GM21786 (cell line): Measurements from ENCODE around the gene CRKL.

Experiments used
- ATAC-seq: cut with Tn5 transposase; IDR thresholded peaks from one replicate; pipeline ENCODE4 v1.9.1; 2021; ENCODE audit not compliant: unreplicated experiment

CRKL gene

DNA sequence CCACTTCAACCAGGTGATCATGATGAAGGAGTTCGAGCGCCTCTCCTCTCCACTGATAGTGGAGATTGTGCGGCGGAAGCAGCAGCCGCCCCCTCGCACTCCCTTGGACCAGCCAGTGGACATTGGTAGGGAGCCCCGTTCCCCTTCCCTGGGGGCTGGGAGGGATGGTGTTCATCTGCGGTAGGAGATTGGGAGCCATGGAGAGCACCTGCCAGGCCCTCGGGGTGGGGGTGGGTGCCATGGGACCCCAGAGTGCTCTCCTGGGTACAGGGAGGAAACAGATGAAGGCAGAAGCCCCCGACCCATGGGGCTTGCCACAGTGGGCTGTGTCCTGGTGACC is 77.7 kb downstream of the CRKL start:
- ATAC-seq: no peak

DNA sequence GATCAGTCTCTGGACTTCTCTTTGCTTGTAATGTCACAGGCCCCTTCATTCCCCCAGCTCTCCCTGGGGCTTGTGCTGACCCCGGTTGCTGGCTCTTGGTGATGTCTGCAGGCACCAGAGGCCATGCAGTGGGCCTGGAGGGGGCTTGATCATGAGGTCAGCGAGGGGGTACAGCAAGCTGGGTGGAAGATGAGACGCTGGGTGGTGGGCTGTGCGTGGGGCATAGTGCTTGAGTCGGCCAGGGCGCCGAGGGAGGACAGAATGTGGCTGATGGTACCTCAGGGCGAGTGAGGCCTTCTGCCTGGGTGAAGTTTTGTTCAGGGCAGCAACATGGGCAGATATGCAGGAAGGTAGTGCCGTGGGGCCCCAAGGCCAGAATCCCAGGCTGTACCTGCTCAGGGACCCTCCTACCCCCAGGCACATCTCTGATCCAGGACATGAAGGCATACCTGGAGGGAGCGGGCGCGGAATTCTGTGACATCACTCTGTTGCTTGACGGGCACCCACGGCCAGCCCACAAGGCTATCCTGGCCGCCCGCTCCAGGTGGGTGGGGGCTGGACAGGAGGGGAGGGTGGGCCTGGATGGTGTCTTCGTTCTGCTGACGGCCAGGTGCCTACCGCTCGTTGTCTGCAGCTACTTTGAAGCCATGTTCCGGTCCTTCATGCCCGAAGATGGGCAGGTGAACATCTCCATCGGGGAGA is 78.3 kb downstream of the CRKL start:
- ATAC-seq: no peak

DNA sequence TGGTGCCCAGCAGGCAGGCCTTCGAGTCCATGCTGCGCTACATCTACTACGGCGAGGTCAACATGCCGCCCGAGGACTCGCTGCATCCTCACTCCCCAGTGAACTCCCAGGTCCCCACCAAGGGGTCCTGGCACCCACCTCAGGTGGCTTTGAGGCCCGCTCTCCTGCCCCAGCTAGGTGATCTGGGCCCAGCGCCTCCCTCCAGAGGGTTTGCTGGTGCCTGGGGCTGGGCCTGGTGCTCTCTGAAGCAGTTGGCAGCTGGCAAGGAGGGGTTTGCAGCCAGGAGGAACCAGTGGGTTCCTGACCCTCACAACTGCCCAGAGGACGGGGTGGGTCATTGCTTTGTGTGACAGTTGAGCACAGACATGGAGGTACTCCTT is 78.8 kb downstream of the CRKL start:
- ATAC-seq: no peak

DNA sequence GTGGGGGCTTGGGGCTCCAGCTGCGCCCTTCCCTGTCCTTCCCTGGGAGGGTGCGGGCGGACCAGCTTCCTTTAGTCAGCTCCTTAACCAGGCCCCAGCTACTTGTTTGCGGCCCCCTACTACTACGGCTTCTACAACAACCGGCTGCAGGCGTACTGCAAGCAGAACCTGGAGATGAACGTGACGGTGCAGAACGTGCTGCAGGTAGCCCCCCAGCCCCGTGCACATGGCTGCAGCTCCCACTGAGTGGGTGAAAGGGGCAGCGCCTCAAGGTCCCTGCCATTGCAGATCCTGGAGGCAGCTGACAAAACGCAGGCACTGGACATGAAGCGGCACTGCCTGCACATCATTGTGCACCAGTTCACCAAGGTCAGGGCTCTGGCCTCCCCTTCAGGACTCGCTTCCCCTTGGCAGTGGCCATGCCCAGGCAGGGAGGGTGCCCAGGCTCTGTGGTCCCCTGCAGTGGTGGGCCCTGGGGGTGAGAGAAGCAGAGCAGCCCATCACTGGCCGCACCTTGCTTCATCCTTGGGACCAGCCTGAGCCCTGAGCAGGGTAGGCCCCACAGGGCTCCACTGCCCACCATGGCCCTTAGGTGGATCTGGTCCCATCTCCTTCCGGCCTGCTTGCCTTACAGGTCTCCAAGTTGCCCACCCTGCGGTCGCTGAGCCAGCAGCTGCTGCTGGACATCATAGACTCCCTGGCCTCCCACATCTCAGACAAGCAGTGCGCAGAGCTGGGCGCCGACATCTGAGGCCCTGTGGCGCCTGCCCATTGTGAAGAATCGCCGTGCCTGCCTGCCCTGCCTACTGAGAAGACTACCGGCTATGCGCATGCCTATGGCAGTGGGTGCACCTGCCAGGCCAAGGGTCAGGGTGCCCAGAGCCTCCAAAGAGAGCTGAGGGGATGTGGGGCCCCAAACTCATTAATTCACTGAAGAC is 79.7 kb downstream of the CRKL start:
- no peak for ATAC-seq

DNA sequence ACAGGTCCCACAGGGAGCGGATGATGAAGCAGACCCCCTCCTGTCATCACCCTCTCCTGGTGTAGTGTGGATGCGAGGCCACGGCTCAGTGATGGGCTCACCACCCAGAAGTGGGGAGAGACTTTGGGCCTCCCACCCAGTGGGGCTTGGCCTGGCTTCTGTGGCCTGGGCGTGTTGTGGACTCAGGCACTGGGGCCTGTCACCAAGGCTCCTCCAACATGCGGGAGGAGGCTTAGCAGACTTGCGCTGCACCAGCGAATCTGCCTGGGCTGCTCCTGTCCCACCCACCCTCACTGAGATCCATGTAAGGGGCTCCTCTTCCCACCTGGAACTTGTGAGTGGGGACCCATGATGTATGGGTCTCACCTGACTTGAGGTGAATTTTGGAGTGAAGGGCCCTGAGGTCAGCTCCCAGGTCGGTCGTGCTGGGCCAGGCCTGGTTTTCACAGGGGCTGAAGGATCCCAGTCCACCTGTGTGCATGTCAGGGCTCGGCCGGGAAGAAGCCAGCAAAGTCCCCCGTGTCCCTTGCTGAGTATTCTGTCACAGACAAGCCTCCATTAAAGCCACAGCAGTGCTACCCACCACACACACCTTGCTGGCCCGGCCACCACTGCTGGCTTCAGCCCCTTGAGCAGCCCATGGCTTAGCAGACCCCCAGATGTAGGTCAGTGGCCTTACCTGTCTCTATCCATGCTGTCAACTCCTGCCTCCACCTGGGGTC is 80.5 kb downstream of the CRKL start:
- ATAC-seq: no peak

DNA sequence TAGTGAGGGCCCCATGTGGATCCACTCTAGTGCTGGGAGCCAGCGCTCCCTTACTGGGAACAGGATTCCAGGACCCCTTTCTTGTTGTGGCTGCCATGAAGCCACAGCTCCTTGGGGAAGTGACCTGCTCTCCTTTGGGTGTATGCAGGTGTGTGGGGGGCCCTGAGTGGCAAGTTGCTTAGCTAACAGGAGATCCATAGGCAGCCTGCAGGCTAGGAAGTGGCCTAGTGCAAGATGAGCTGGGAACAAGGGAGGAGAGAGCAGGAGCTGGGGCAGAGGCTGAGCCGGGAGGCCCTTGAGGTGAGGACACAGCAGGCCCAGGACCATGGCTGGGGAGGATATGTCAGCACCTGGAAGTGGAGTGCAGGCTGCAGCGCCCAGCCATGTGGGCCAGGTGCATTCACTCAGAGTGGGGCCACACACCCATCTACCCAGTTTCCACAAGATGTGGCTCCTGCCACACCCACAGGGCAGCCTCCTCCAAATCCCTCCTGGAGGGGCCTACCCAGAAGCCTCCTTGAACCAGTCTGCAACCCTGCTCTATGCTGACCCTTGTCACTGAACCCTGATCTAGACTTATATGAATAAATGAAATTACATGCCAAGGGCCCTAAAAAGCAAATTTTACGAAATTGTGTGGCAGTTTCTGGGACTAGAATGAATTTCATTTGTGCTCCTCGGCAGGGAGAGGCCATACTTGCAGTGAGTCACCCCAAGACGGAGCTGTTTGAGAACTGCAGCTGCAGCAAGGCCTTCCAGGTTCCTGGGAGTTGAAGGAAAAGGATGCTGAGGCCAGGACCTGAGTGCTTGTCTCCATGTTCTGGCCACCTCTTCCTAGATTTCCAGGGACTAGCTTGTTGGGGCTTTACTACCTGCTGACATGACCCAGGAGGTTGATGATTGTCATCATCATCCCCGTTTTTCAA is 81.5 kb downstream of the CRKL start:
- ATAC-seq: no peak

DNA sequence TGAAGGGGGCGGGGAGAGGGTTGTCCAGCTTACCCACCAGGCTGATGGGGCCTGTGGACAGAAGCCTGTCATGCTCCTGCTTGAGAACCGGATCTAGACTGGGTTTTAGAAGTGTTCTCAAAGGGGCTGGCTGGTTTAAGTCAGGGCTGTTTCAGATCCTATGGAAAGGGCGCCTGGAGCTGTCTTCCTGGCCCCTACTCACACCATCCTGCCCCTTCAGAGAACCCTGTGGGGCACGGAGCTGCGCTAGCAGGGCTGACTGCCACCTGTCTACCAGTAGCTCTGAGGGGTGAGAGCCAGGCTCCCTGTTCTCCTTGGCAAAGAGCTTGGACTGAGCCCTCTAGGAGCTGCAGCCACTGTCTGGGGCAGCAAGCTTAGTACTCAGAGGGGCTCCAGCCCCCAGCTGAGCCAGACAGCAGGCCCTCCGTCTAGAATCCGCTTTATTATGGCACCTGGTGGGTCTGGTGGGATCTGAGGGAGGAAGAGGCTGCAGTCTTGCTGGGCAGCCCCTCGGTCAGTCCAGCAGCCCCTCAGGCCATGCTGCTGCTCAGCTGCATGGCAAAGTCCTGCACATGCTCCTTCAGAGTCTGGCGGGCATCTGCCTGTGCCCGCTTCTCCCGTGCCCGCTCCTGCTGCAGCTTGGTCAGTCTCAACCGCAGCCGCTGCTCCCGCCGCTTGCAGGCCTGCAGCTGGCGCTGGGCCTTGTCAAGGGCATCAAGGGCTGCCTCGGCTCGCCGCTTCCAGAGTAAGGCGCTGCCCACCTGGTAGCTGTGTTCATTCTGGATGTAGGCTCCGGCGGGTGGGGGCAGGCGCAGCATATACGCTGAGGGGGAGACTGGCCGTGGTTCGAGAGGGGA is 82.4 kb downstream of the CRKL start:
- no peak for ATAC-seq

DNA sequence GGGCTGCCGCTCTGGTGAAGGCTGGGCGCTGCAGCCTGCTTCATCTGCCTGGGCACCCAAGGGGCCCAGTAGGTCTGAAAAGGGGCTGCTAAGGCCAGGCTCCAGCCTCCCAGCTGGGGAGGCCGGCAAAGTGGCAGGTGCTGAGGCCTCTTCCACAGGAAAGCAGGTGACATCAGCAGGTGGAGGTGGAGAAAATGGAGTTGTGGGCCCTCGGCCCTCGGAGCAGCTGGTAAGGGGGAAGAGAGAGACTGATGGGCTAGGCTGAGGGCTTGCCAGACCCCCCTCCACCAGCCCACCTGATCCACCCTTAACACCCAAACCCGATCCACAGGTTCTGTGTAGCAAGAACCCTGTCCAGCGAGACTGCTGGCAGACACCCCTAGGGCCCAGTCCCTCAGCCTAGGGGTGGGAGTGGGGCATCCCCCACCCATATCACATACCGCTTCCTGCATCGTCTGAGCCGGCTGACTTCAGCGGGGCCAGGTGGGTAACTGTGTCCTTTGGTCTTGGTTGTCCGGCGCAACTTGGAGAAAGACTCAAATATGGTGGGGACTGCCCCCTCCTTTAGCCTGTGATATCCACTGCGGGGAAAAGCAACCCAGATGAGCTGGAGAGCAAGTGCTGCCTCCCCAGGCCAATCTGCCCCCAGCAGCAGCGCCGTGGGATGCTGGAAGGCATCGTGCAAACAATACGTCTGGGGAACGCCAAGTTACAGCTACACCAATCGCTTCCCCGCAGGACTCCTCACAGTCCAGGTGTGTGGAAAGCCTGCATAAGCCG is 83.2 kb downstream of the CRKL start:
- no peak for ATAC-seq

DNA sequence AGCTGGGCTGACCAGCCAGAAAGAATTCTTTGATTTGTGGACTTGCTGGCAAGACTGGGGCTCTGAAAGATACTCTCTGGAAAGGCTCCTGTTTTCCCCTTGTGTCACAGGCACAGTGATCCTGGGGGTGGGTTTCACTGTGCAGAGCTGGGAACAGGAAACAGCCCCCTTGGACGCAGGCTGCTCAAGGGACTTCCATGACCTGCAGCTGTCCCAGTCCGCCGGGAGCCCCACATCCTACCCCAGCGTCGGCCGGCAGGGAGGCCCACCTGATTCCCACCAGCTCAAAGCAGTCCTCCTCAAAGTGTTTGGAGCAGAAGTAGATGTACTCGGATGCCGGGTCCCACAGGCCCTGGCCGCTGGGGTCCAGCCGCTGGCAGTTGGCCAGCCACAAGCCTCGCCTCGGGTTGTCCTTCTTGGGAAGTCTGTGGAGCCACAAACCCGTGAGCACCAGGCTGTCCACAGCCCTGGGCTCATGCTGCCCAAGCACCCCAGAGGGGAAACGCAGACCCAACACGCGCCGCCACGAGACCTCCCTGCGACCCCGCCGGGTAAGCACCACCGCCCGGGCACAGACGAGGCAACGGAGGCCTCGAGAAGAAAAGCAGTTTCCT is 83.9 kb downstream of the CRKL start:
- peak; percentile 4 for ATAC-seq

DNA sequence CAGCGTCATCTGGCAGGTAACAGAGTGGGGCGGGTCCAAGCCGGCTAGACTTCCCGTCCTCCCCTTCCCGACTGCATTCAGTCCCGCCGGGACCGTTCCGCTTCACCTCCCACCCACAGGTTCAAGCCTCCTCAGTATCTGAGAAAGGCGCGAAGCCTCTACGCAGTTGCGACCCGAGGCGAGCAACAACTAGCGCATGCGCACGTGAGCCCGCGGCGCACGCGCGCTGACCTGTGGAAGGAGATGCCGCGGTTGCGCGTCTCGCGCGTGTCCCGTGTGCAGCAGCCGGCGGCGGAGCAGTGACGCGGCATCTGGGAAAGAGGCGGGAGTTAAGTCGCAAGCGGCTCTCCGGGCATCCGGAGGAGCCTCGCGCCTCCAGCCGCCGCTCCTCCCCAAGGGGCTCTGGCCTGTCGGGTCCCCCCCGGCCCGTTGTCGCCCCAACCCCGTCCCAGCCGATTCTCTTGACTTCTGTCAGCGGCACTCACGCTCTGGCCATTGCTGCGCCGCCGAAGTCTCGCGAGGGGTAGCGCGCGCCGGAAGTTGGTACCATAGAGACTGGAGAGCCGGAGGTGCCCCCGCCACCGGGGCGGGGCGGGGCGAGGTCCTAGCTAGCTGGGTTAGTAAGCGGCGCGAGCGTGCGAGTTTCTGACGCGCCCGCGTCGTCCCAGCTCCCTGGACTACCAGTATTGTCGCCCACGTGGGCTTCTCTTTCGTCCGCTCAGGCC is 84.6 kb downstream of the CRKL start, which contains the start of gene THAP7:
Gene THAP7 (minus strand): TSS at position 518 of the 725 bp plus-strand sequence. CDS start 207 bp downstream, at position 311.
- ATAC-seq: peak; percentile 85
